GM12891 (cell line): Measurements from ENCODE around the gene LRPAP1.

ENCODE experiments used
- PAX5 ChIP-seq: IDR thresholded peaks from 2 replicates; pipeline ENCODE4 v1.6.1; 2011; ENCODE audit warnings: low read length, moderate library complexity, mild to moderate bottlenecking; ENCODE audit not compliant: insufficient read depth, severe bottlenecking
- POLR2A ChIP-seq: IDR thresholded peaks from 2 replicates; pipeline ENCODE4 v1.6.1; 2011; ENCODE audit warnings: low read depth, low read length, control low read depth
- POLR2AphosphoS5 ChIP-seq: IDR thresholded peaks from 2 replicates; pipeline ENCODE4 v1.6.1; 2011; ENCODE audit warnings: low read depth, low read length, control low read depth
- POU2F2 ChIP-seq: IDR thresholded peaks from 2 replicates; pipeline ENCODE4 v1.6.1; 2011; ENCODE audit warnings: low read depth, mild to moderate bottlenecking, control low read depth, low read length, moderate library complexity
- TAF1 ChIP-seq: IDR thresholded peaks from 2 replicates; pipeline ENCODE4 v1.6.1; 2011; ENCODE audit warnings: low read depth, low read length, control low read depth

- no peak for TF ChIP-seq POLR2A
- TF ChIP-seq TAF1, result no peak
- no peak for TF ChIP-seq POLR2AphosphoS5
- no peak for TF ChIP-seq POU2F2
- no peak for TF ChIP-seq PAX5
Measured at GRCh38 chr4:3573131-3573530, 40.9 kb upstream of the LRPAP1 start.
